ENCODE results near the gene LTB4R2.
"Not testable (repeated sequence)": the region's sequence is repeated elsewhere in the genome, so short reads cannot be mapped to it uniquely, and the experiment has no call there.

LTB4R2 gene

DNA sequence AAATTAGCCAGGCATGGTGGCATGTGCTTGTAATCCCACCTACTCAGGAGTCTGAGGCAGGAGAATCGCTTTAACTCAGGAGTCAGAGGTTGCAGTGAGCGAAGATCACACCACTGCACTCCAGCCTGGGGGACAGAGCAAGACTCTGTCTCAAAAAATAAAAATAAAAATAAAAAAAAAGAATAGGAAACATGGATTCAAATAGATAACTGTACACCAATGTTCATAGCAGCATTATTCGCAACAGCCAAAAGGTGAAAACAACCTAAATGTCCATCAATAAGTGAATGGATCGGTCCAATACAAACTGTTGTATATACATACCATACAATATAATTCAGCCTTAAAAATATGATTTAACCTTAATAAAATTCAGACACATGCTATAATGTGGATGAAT, 32.9 kb downstream of the LTB4R2 start:
- Histone ChIP-seq H3K4me1 (ENCODE audit: control insufficient read depth, insufficient read depth, low read length) (no peaks in the 10 kb centered on the region), H3K36me3 (ENCODE audit: control insufficient read depth, insufficient read depth, low read length) (no peaks in the 10 kb centered on the region), H3K9ac (ENCODE audit: low read depth, low read length) (no peak overlapping the region), H3K4me3 (ENCODE audit: low read depth, low read length) (no peak overlapping the region), H3K9me3 (ENCODE audit: control insufficient read depth, insufficient read depth, low read length) (no peaks in the 10 kb centered on the region), H3K27me3 (ENCODE audit: control insufficient read depth, insufficient read depth, low read length) (peaks cover 55% of the 10 kb centered on the region)

DNA sequence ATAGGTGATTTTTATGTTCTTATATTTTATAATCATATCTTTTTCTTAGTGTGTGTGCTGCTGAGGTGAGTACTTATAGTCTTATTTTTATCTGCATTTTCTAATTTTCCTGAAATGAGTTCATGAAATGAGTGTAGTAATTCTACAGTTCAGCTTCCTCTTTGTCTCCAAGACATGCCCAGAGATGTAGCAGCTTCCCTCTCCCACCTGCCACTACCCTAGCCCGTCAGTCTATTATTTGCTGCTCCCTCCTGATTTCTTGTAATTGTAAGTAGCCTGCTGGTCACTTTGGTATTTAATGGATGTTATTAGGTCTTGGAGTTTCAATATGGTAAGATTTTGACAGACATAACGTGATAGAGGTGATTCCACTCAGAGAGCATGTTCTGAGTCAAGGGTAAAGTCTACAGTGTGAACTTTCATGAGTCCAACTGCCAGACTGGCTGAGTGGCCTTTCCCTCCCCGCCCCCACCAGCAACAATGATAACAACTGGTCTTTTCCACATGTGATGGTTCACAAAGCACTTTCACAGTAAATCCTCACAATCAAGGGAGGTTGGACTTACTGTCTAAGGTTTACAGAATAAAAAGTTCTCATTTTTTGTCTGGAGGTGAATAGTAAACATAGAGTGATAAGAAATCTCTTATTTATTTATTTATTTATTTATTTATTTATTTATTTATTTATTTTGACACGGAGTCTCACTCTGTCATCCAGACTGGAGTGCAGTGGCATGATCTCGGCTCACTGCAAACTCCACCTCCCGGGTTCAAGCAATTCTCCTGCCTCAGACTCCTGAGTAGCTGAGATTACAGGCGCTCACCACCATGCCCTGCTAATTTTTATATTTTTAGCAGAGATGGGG, 34.1 kb downstream of the LTB4R2 start:
- no peak overlapping the region for H3K4me3 ChIP-seq (ENCODE audit: low read depth, low read length)
- no peaks in the 10 kb centered on the region for H3K4me1 ChIP-seq (ENCODE audit: control insufficient read depth, insufficient read depth, low read length)
- H3K9ac ChIP-seq (ENCODE audit: low read depth, low read length): no peak overlapping the region
- no peaks in the 10 kb centered on the region for H3K36me3 ChIP-seq (ENCODE audit: control insufficient read depth, insufficient read depth, low read length)
- H3K9me3 ChIP-seq (ENCODE audit: control insufficient read depth, insufficient read depth, low read length): no peaks in the 10 kb centered on the region
- H3K27me3 ChIP-seq (ENCODE audit: control insufficient read depth, insufficient read depth, low read length): peaks cover 45% of the 10 kb centered on the region

GRCh38 chr14:24347134-24347533, 37.2 kb downstream of the LTB4R2 start:
- no peaks in the 10 kb centered on the region for H3K36me3 ChIP-seq (ENCODE audit: control insufficient read depth, insufficient read depth, low read length)
- H3K27me3 ChIP-seq (ENCODE audit: control insufficient read depth, insufficient read depth, low read length): peaks cover 45% of the 10 kb centered on the region
- no peak overlapping the region for H3K9ac ChIP-seq (ENCODE audit: low read depth, low read length)
- H3K4me1 ChIP-seq (ENCODE audit: control insufficient read depth, insufficient read depth, low read length): no peaks in the 10 kb centered on the region
- H3K4me3 ChIP-seq (ENCODE audit: low read depth, low read length): no peak overlapping the region
- no peaks in the 10 kb centered on the region for H3K9me3 ChIP-seq (ENCODE audit: control insufficient read depth, insufficient read depth, low read length)

- no peak overlapping the region for H3K9ac ChIP-seq (ENCODE audit: low read depth, low read length)
- H3K4me1 ChIP-seq (ENCODE audit: control insufficient read depth, insufficient read depth, low read length): no peaks in the 10 kb centered on the region
- H3K27me3 ChIP-seq (ENCODE audit: control insufficient read depth, insufficient read depth, low read length): peaks cover 47% of the 10 kb centered on the region
- no peak overlapping the region for H3K4me3 ChIP-seq (ENCODE audit: low read depth, low read length)
- no peaks in the 10 kb centered on the region for H3K36me3 ChIP-seq (ENCODE audit: control insufficient read depth, insufficient read depth, low read length)
- no peaks in the 10 kb centered on the region for H3K9me3 ChIP-seq (ENCODE audit: control insufficient read depth, insufficient read depth, low read length)
Observed at GRCh38 chr14:24348186-24348585, 38.2 kb downstream of the LTB4R2 start.

DNA sequence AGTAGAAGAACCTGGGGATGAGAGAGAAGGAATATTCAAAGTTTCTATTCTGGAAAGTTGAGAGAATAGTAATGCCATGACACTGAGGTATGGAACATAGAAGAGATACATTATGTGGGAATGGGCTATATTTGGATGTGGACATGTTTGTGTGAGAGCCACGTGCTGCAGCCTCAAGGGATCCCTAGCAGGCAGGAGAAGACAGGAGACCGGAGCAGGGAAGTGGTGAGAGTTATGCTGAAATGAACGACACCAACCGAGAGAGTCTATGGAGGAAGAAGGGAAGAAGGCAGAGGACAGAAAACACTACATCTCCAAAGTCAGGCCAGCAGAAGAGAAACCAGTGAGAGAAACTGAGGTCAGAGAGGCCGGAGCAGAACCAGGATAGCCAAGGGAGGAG, 39.8 kb downstream of the LTB4R2 start:
- Histone ChIP-seq H3K4me1 (ENCODE audit: control insufficient read depth, insufficient read depth, low read length) (no peaks in the 10 kb centered on the region), H3K27me3 (ENCODE audit: control insufficient read depth, insufficient read depth, low read length) (peaks cover 49% of the 10 kb centered on the region), H3K4me3 (ENCODE audit: low read depth, low read length) (no peak overlapping the region), H3K9me3 (ENCODE audit: control insufficient read depth, insufficient read depth, low read length) (no peaks in the 10 kb centered on the region), H3K36me3 (ENCODE audit: control insufficient read depth, insufficient read depth, low read length) (no peaks in the 10 kb centered on the region), H3K9ac (ENCODE audit: low read depth, low read length) (no peak overlapping the region)

- Histone ChIP-seq H3K36me3 (ENCODE audit: control insufficient read depth, insufficient read depth, low read length) (no peaks in the 10 kb centered on the region), H3K27me3 (ENCODE audit: control insufficient read depth, insufficient read depth, low read length) (peaks cover 53% of the 10 kb centered on the region), H3K9me3 (ENCODE audit: control insufficient read depth, insufficient read depth, low read length) (no peaks in the 10 kb centered on the region), H3K4me3 (ENCODE audit: low read depth, low read length) (no peak overlapping the region), H3K4me1 (ENCODE audit: control insufficient read depth, insufficient read depth, low read length) (no peaks in the 10 kb centered on the region), H3K9ac (ENCODE audit: low read depth, low read length) (no peak overlapping the region)
Observed at GRCh38 chr14:24351517-24351916, 41.6 kb downstream of the LTB4R2 start.

GRCh38 chr14:24353559-24354481, 43.9 kb downstream of the LTB4R2 start:
- Histone ChIP-seq H3K36me3 (ENCODE audit: control insufficient read depth, insufficient read depth, low read length) (no peaks in the 10 kb centered on the region), H3K4me1 (ENCODE audit: control insufficient read depth, insufficient read depth, low read length) (no peaks in the 10 kb centered on the region), H3K27me3 (ENCODE audit: control insufficient read depth, insufficient read depth, low read length) (peaks cover 52% of the 10 kb centered on the region), H3K9ac (ENCODE audit: low read depth, low read length) (no peak overlapping the region), H3K9me3 (ENCODE audit: control insufficient read depth, insufficient read depth, low read length) (no peaks in the 10 kb centered on the region), H3K4me3 (ENCODE audit: low read depth, low read length) (no peak overlapping the region)

GRCh38 chr14:24354482-24354825, 44.5 kb downstream of the LTB4R2 start:
- peaks cover 46% of the 10 kb centered on the region for H3K27me3 ChIP-seq (ENCODE audit: control insufficient read depth, insufficient read depth, low read length)
- H3K4me3 ChIP-seq (ENCODE audit: low read depth, low read length); H3K36me3 ChIP-seq (ENCODE audit: control insufficient read depth, insufficient read depth, low read length); H3K9ac ChIP-seq (ENCODE audit: low read depth, low read length); H3K4me1 ChIP-seq (ENCODE audit: control insufficient read depth, insufficient read depth, low read length); H3K9me3 ChIP-seq (ENCODE audit: control insufficient read depth, insufficient read depth, low read length): not testable (repeated sequence)

DNA sequence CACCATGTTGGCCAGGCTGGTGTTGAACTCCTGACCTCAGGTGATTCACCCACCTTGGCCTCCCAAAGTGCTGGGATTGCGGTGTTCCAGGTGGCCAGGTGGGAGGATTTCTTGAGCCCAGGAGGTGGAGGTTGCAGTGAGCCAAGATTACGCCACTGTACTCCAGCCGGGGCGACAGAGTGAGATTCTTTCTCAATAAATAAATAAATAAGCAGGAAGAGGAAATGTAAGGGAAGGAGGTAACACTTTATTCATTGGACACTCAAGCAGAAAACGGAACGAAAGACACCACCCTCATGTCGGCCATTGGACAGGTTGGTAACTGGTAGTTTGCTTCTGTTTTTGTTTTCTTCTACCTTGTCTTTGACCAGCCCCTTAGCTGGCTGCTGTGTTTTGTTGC, 45.1 kb downstream of the LTB4R2 start:
- Histone ChIP-seq H3K27me3 (ENCODE audit: control insufficient read depth, insufficient read depth, low read length) (peaks cover 41% of the 10 kb centered on the region), H3K36me3 (ENCODE audit: control insufficient read depth, insufficient read depth, low read length) (no peaks in the 10 kb centered on the region), H3K4me3 (ENCODE audit: low read depth, low read length) (no peak overlapping the region), H3K9me3 (ENCODE audit: control insufficient read depth, insufficient read depth, low read length) (no peaks in the 10 kb centered on the region), H3K9ac (ENCODE audit: low read depth, low read length) (no peak overlapping the region), H3K4me1 (ENCODE audit: control insufficient read depth, insufficient read depth, low read length) (no peaks in the 10 kb centered on the region)

GRCh38 chr14:24356208-24356607, 46.3 kb downstream of the LTB4R2 start:
- H3K36me3 ChIP-seq (ENCODE audit: control insufficient read depth, insufficient read depth, low read length): no peaks in the 10 kb centered on the region
- peaks cover 34% of the 10 kb centered on the region for H3K27me3 ChIP-seq (ENCODE audit: control insufficient read depth, insufficient read depth, low read length)
- H3K9ac ChIP-seq (ENCODE audit: low read depth, low read length): no peak overlapping the region

GRCh38 chr14:24360281-24360680, 50.3 kb downstream of the LTB4R2 start:
- peaks cover 21% of the 10 kb centered on the region for H3K27me3 ChIP-seq (ENCODE audit: control insufficient read depth, insufficient read depth, low read length)
- no peaks in the 10 kb centered on the region for H3K36me3 ChIP-seq (ENCODE audit: control insufficient read depth, insufficient read depth, low read length)
- H3K4me3 ChIP-seq (ENCODE audit: low read depth, low read length): no peak overlapping the region
- no peak overlapping the region for H3K9ac ChIP-seq (ENCODE audit: low read depth, low read length)
- no peaks in the 10 kb centered on the region for H3K9me3 ChIP-seq (ENCODE audit: control insufficient read depth, insufficient read depth, low read length)
- H3K4me1 ChIP-seq (ENCODE audit: control insufficient read depth, insufficient read depth, low read length): peaks cover 1% of the 10 kb centered on the region

More at GRCh38 chr14:24356208-24356607, 46.3 kb downstream of the LTB4R2 start:
- no peaks in the 10 kb centered on the region for H3K9me3 ChIP-seq (ENCODE audit: control insufficient read depth, insufficient read depth, low read length)
- no peaks in the 10 kb centered on the region for H3K4me1 ChIP-seq (ENCODE audit: control insufficient read depth, insufficient read depth, low read length)
- H3K4me3 ChIP-seq (ENCODE audit: low read depth, low read length): no peak overlapping the region

DNA sequence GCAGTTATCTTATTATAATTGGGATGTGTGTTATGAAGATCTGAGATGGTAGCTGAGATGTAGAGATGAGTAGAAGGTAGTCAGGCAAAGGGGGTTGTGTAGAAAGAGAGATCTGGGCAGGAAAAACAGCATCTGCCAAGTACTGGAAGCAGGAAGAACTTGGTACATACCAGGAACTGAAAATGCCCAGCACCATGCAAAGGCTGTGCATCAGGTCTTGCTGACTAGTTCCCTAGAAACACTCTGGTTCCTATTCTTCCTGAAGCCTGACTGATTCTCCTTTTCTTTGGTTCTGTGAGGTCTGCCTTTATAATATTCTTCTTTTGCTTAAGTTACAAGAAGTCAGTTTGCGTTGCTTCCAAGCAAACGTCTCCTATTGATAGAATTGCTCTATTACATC, 51.4 kb downstream of the LTB4R2 start:
- no peaks in the 10 kb centered on the region for H3K36me3 ChIP-seq (ENCODE audit: control insufficient read depth, insufficient read depth, low read length)
- H3K9me3 ChIP-seq (ENCODE audit: control insufficient read depth, insufficient read depth, low read length): no peaks in the 10 kb centered on the region
- H3K27me3 ChIP-seq (ENCODE audit: control insufficient read depth, insufficient read depth, low read length): peaks cover 18% of the 10 kb centered on the region
- no peak overlapping the region for H3K4me3 ChIP-seq (ENCODE audit: low read depth, low read length)
- H3K4me1 ChIP-seq (ENCODE audit: control insufficient read depth, insufficient read depth, low read length): peaks cover 2% of the 10 kb centered on the region
- no peak overlapping the region for H3K9ac ChIP-seq (ENCODE audit: low read depth, low read length)

Data from iPS-15b (cell line).